T-helper 1 cell treated with Interleukin-12 subunit alpha and Interleukin-12 subunit beta and Interleukin-4 antibody, amounts not matched to agents 30 μg/mL and 1 μg/mL, for 36 hours (primary cell): Measurements from ENCODE around the gene MACIR.

Experiments used
- H3K27ac Mint-ChIP-seq: one replicate; pipeline ENCODE4 v1.8.0; 2021; ENCODE audit warnings: mild to moderate bottlenecking, mixed read lengths
- H3K27me3 Mint-ChIP-seq: one replicate; pipeline ENCODE4 v1.8.0; 2021; ENCODE audit warnings: low read depth, mixed read lengths
- H3K36me3 Mint-ChIP-seq: one replicate; pipeline ENCODE4 v1.8.0; 2021; ENCODE audit warnings: low read depth, mixed read lengths
- H3K4me1 Mint-ChIP-seq: one replicate; pipeline ENCODE4 v1.8.0; 2021; ENCODE audit warnings: low read depth, mixed read lengths
- H3K4me3 Mint-ChIP-seq: one replicate; pipeline ENCODE4 v1.8.0; 2021; ENCODE audit warnings: mild to moderate bottlenecking, moderate library complexity, mixed read lengths
- H3K9me3 Mint-ChIP-seq: one replicate; pipeline ENCODE4 v1.8.0; 2021; ENCODE audit warnings: mixed read lengths

Gene MACIR

DNA sequence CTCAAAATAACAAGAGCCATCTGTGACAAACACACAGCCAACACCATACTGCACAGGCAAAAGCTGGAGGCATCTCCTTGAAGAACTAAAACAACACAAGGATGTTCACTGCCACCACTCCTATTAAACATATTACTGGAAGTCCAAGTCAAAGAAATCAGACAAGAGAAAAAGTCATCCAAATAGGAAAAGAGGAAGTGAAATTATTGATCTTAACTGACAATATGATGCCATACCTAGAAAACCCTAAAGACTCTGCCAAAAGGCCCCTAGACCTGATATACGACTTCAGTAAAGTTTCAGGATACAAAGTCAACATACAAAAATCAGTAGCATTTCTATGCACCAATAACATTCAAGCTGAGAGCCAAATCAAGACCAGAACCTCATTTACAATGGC lies 30.0 kb upstream of the MACIR start:
- Mint-ChIP-seq H3K27me3 (peaks cover 52% of the 10 kb centered on the region), H3K36me3 (no peaks in the 10 kb centered on the region), H3K4me3 (no peak overlapping the region), H3K4me1 (peaks cover 4% of the 10 kb centered on the region), H3K9me3 (no peaks in the 10 kb centered on the region), H3K27ac (no peak overlapping the region)

DNA sequence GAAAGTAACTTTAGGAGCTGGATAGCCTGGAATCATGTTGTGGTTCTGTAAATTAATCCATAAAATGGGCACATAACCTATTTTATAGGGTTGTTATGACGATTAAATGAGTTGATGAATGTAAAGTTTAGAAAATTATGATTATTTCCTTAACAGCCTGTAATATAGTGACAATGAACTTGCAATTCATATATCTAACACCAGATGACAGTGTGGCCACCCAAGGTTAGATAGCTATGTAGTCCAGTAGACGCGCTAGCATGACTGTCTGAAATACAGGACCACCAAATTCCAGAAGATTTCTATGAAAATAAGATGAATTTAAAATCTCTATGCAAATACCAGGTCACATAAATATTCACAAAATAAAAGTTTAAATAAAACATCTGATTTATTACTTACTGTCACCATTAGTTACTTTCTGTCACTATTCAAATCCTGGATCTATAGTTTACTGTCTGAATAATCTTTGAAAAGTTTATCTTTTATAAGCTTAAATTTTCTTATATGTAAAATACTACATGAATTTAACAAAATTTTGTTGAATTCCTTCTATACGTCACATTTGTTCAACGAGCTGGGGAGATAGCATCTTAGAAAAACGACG lies 26.1 kb upstream of the MACIR start:
- Mint-ChIP-seq H3K36me3 (no peaks in the 10 kb centered on the region), H3K27me3 (peaks cover 37% of the 10 kb centered on the region), H3K4me3 (no peak overlapping the region), H3K27ac (no peak overlapping the region), H3K4me1 (peaks cover 3% of the 10 kb centered on the region), H3K9me3 (no peaks in the 10 kb centered on the region)

DNA sequence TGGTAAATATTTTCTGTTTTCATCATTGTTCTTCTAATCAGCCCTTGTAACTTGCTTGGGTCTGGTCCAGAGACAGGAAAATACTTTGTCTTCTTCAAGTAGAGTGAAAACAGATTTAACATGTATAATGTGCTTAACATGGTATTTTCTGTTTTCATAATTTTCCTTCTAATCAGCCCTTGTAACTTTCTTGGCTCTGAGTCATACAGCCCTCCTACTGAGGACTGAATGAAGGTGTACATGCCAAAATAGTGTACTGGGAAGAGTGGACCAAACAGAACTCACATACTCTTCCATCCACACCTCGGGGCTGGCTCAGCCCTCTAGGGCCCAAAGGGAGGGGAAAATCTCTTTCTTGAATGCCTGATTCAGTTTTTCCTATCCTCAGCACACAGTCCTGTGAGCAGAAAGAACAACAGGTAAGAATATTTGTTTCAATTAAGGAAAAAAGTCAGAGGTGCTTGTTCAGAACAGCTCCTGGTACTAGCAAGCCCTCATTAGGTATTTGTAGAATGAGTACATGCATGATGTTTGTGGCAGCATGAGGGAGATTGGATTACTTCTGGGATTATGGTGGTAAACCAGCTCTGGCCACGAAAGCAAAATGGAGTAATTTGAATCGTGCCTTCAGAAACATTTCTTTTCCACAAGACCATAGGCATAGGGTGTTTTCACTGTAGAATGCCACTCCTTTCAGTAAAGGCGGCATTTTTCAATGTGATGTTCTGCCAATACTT lies 24.2 kb upstream of the MACIR start:
- no peaks in the 10 kb centered on the region for H3K4me1 Mint-ChIP-seq
- peaks cover 35% of the 10 kb centered on the region for H3K27me3 Mint-ChIP-seq
- peaks cover 5% of the 10 kb centered on the region for H3K9me3 Mint-ChIP-seq
- no peak overlapping the region for H3K4me3 Mint-ChIP-seq
- no peak overlapping the region for H3K27ac Mint-ChIP-seq
- no peaks in the 10 kb centered on the region for H3K36me3 Mint-ChIP-seq

DNA sequence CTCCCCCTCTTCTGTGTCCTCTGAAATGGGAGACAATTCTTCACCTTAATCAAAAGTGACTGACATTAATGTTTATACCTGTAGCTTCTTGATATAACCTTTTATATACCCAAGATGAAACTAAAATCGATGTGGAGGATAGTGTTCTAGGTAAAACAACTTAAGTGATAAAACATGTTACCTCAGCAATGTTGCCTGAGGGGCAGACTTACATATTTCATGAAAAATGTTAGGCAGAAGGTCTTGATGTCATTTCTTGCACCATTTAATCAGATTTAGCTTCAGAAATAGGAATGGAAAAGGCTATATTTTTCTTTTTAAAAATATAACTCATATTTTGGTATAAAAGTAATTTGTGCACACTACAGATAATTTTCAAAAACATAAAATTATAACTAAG lies 22.7 kb upstream of the MACIR start:
- H3K36me3 Mint-ChIP-seq, result no peaks in the 10 kb centered on the region
- no peak overlapping the region for H3K27ac Mint-ChIP-seq
- H3K4me1 Mint-ChIP-seq, result no peaks in the 10 kb centered on the region
- peaks cover 27% of the 10 kb centered on the region for H3K27me3 Mint-ChIP-seq
- no peak overlapping the region for H3K4me3 Mint-ChIP-seq
- peaks cover 5% of the 10 kb centered on the region for H3K9me3 Mint-ChIP-seq

DNA sequence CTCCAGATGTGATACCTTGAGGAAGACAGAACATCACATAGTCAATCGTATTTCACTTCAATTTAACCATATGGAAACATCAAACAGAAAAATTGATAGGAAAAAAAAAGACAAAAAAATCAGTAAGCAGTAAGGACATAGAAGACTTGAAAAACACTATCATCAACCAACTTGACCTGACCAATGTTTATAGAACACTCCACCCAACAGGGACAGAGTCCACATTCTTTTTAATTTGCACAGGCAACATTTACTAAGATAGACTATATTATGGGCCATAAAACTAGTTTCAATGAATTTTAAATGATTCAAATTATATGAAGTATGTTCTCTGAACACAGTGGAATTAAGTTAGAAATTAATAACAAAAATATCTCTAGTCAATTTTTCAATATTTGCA lies 20.8 kb upstream of the MACIR start:
- Mint-ChIP-seq H3K36me3 (no peaks in the 10 kb centered on the region), H3K4me3 (no peak overlapping the region), H3K27me3 (peaks cover 28% of the 10 kb centered on the region), H3K27ac (no peak overlapping the region), H3K4me1 (no peaks in the 10 kb centered on the region), H3K9me3 (peaks cover 5% of the 10 kb centered on the region)

DNA sequence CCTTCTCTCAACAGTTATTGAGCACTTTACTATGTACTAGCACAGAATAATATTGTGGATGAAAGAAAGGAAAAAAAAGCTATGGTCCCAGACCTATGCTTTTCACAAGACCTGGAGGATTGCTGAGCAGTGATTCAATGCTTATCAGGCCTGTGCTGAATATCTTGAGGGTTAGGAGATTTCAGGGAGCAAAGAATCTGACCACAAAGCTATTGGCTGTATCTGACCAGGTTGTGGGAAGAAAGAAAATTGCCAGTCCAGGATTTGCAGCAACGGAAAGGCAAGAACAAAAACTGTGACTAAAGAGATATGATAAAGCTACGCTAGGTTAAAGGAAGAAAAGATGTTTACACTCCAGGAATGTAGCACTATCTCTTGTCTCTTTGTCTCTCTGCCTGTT lies 14.9 kb upstream of the MACIR start:
- H3K4me3 Mint-ChIP-seq, result no peak overlapping the region
- H3K4me1 Mint-ChIP-seq, result peaks cover 3% of the 10 kb centered on the region
- H3K9me3 Mint-ChIP-seq, result peaks cover 5% of the 10 kb centered on the region
- H3K27me3 Mint-ChIP-seq, result peaks cover 55% of the 10 kb centered on the region
- no peak overlapping the region for H3K27ac Mint-ChIP-seq
- H3K36me3 Mint-ChIP-seq, result no peaks in the 10 kb centered on the region

DNA sequence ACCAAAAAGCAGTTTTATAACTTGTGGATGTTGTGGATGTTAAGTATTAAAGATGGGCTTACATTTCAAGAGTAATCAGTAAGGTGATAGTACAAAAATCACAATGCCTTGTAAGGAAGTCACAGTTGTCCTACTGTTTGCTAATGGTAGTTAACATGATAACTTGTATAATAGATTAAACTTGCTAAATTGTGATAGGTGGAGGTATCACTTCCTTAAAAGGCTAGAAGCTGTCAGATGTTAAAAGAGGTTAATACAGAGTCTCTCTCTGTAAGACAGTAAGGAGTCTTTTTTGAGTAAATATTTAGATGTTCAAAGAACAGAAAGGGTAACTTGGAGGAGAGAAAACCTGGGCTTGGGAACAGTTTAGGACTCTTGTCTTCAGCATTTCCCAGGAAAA lies 14.2 kb upstream of the MACIR start:
- no peak overlapping the region for H3K27ac Mint-ChIP-seq
- H3K36me3 Mint-ChIP-seq, result no peaks in the 10 kb centered on the region
- H3K4me1 Mint-ChIP-seq, result peaks cover 3% of the 10 kb centered on the region
- no peak overlapping the region for H3K4me3 Mint-ChIP-seq
- H3K27me3 Mint-ChIP-seq, result peaks cover 55% of the 10 kb centered on the region
- H3K9me3 Mint-ChIP-seq, result no peaks in the 10 kb centered on the region

DNA sequence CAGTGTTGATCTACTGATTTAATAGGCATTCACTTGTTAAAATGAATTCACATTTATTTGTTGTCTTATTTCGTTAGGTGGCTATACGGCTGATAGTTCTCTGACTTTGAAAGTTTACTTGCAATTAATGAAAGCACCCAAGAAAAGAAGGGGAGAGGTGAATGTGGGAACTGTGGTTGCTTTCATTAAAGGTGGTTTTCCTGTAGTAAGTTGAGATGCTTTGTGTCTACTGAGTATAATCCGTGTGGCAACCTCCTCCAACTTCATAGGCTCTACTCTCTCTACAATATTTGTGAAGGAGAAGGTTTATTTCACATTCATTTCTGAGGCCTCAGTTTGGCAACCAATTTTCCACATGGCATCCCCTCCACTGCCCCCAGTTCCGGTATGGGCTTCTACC lies 12.8 kb upstream of the MACIR start:
- Mint-ChIP-seq H3K27me3 (peaks cover 67% of the 10 kb centered on the region), H3K36me3 (no peaks in the 10 kb centered on the region), H3K27ac (no peak overlapping the region), H3K4me1 (peaks cover 3% of the 10 kb centered on the region), H3K4me3 (no peak overlapping the region), H3K9me3 (no peaks in the 10 kb centered on the region)

DNA sequence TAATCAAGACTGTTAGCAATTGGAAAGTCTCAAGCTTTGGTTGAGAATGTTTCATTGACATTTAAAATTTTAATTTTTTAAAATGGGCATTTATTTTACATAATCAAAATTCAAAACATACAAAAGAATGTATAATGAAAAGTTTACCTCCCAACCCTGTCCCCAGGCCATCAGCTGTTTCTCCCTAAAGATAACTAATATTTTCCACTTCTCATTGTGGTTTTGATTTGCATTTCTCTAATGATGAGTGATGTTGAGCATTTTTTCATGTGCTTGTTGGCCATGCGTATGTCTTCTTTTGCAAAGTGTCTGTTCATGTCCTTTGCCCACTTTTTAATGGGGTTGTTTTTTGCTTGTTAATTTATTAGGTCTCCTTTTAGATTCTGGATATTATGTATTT lies 11.4 kb upstream of the MACIR start:
- no peaks in the 10 kb centered on the region for H3K36me3 Mint-ChIP-seq
- no peak overlapping the region for H3K4me3 Mint-ChIP-seq
- H3K4me1 Mint-ChIP-seq, result peaks cover 3% of the 10 kb centered on the region
- no peaks in the 10 kb centered on the region for H3K9me3 Mint-ChIP-seq
- no peak overlapping the region for H3K27ac Mint-ChIP-seq
- peaks cover 75% of the 10 kb centered on the region for H3K27me3 Mint-ChIP-seq

DNA sequence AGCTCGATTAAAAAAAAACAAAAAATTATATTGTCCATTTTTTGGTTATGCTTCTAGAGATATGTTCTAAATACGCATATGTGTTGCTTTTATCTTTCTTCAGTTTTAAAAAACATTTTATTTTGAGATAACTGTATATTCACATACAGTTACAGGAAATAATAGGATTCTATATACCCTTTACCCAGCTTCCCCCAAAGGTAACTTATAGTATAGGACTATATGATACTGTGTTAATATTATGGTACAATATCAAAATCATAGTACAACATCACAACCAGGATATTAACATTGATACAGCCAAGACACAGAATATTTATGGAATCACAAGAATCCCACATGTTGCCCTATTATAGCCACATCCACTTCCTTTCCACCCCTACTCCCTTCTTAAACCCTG lies 9.5 kb upstream of the MACIR start:
- H3K9me3 Mint-ChIP-seq, result no peaks in the 10 kb centered on the region
- peaks cover 3% of the 10 kb centered on the region for H3K4me1 Mint-ChIP-seq
- peaks cover 76% of the 10 kb centered on the region for H3K27me3 Mint-ChIP-seq
- no peaks in the 10 kb centered on the region for H3K36me3 Mint-ChIP-seq
- no peak overlapping the region for H3K4me3 Mint-ChIP-seq
- H3K27ac Mint-ChIP-seq, result no peak overlapping the region

DNA sequence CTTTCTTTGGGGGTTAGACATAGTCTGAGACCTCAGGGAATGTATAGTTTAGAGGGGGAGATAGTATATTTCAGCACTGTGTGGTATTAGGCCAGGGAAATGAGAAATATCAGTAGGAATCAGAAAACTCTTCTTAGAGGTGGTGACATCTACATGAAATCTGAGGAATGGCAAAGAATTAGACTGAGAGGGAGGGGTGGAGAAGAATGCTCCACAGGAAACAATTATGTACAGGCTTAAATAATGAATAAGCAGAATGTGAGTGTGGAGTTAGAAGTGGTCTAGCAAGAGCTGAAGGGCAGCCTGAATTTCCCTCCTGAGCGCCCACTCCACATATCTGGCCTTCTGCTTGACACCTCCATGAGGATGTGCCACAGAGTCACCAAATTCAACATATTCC lies 3.6 kb upstream of the MACIR start:
- Mint-ChIP-seq H3K36me3 (no peaks in the 10 kb centered on the region), H3K27ac (no peak overlapping the region), H3K4me1 (peaks cover 4% of the 10 kb centered on the region), H3K4me3 (no peak overlapping the region), H3K27me3 (peaks cover 48% of the 10 kb centered on the region), H3K9me3 (no peaks in the 10 kb centered on the region)

DNA sequence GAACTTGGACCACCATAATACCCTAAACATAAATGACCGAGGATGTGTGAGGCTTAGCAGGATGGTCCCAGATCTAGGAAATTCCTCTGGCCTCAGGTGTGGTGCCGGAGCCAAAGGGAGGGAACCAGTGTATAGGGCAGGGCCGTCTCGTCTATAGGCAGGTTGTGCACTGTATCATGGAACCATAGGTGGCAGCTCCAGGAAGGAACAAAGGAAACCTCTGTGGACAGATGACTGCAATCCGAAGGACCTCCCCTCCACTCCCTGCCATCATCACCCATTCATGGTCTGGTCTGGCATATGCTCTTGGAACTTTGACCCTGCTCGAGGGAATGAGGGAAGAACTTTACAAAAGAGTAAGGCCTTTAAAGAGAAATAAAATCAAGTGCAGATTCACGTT lies 2.9 kb upstream of the MACIR start:
- H3K4me3 Mint-ChIP-seq, result no peak overlapping the region
- no peaks in the 10 kb centered on the region for H3K36me3 Mint-ChIP-seq
- no peak overlapping the region for H3K27ac Mint-ChIP-seq
- no peaks in the 10 kb centered on the region for H3K9me3 Mint-ChIP-seq
- peaks cover 8% of the 10 kb centered on the region for H3K4me1 Mint-ChIP-seq
- H3K27me3 Mint-ChIP-seq, result peaks cover 43% of the 10 kb centered on the region

DNA sequence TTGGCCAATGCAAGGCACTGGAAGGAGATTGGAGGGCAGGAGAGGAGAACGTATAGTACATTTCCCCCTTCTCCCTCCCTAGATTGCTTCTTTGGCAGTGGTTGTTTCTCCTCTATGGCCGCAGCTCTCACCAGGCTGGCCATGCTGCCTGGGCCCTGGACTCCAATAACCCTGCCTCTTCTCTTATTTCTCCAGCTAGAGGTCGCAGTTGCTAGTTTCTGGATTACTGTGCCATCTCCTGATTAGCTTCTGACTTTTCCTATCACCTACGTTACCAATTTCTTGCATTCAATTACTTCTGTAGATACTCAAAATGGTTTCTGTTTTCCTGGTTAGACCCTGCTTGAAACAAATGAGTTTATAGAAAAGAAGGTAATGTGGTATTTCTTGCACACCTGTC lies 2.4 kb upstream of the MACIR start:
- Mint-ChIP-seq H3K4me3 (no peak overlapping the region), H3K9me3 (no peaks in the 10 kb centered on the region)

DNA sequence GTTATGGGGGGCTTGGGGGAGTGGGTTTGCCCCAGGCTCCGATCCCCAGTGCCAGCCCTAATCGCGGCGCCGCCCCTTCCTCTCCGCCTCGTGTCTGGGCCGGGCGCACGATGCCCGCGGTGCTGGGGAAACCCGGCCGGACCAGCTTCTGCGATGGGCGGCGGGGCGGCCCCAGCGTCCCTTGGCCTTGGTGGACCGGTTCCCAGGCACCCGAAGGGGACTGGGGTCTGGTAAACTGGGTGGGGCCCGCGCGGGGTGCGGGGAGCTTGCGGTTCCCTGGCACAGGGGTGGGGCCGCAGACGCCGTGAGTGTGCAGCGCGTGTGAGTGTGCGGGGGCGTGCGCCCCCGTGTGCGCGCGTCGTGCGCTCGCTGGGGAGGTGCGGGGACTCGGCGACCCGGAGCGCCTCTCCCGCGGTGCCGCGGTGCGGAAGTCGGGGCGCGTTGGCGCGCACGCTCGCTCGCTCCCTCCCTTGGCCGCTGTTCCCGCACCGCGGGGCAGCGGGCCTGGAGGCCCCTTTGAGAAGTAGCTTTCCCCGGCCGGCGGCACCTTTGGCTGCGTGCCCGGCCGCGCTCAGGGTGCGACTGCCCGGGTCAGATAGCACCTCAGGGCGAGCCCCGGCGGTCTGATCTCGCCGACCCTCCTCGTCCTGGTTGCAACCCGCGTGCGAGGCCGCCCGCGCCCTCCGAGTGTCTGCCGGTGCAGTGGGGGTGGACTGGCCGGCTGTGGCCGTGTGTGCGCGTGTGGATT lies 568 bp downstream of the MACIR start:
- H3K9me3 Mint-ChIP-seq, result no peaks in the 10 kb centered on the region
- H3K4me1 Mint-ChIP-seq, result peaks cover 25% of the 10 kb centered on the region
- H3K4me3 Mint-ChIP-seq, result peak overlapping the region; percentile 94
- peaks cover 24% of the 10 kb centered on the region for H3K27me3 Mint-ChIP-seq
- peaks cover 2% of the 10 kb centered on the region for H3K36me3 Mint-ChIP-seq
- H3K27ac Mint-ChIP-seq, result peak overlapping the region; percentile 78

More for the DNA sequence above, 2.4 kb upstream of the MACIR start:
- Mint-ChIP-seq H3K27ac (no peak overlapping the region), H3K36me3 (no peaks in the 10 kb centered on the region), H3K27me3 (peaks cover 38% of the 10 kb centered on the region), H3K4me1 (peaks cover 13% of the 10 kb centered on the region)
